Endometrium (tissue), 2 donors: ENCODE results near the gene PCBP3.
A peak's percentile ranks its signal among the peaks of the same experiment; 100 is the strongest.
"Not testable (repeated sequence)": the region's sequence is repeated elsewhere in the genome, so short reads cannot be mapped to it uniquely, and the experiment has no call there.

Experiments
- FAIRE-seq: peaks from 2 replicates; lab custom pipeline; 2012; peaks lifted over from hg19 to GRCh38; lab: Jason Lieb, UNC
- donor health status: control.
- donor health status: control.

PCBP3 gene

GRCh38 chr21:45635271-45636151 lies 8.0 kb upstream of the PCBP3 start:
- no peak for FAIRE-seq

- FAIRE-seq: no peak
Measured at GRCh38 chr21:45636459-45636858, 7.1 kb upstream of the PCBP3 start.

- no peak for FAIRE-seq
Measured at GRCh38 chr21:45636951-45637646, 6.4 kb upstream of the PCBP3 start.

GRCh38 chr21:45637883-45638282 lies 5.6 kb upstream of the PCBP3 start:
- FAIRE-seq: no peak

GRCh38 chr21:45638707-45639106 lies 4.8 kb upstream of the PCBP3 start:
- FAIRE-seq: no peak

GRCh38 chr21:45639206-45640000 lies 4.1 kb upstream of the PCBP3 start:
- FAIRE-seq: no peak

- no peak for FAIRE-seq
Measured at GRCh38 chr21:45640001-45640887, 3.3 kb upstream of the PCBP3 start.

GRCh38 chr21:45640888-45641479 lies 2.5 kb upstream of the PCBP3 start:
- peak; percentile 51 for FAIRE-seq

- FAIRE-seq: no peak
Measured at GRCh38 chr21:45641480-45642035, 2.0 kb upstream of the PCBP3 start.

- no peak for FAIRE-seq
Measured at GRCh38 chr21:45642122-45642813, 1.3 kb upstream of the PCBP3 start.

GRCh38 chr21:45644041-45644906 lies 749 bp downstream of the PCBP3 start:
- FAIRE-seq: no peak

GRCh38 chr21:45651921-45652320 lies 8.4 kb downstream of the PCBP3 start:
- no peak for FAIRE-seq

- no peak for FAIRE-seq
Measured at GRCh38 chr21:45655124-45655523, 11.6 kb downstream of the PCBP3 start.

GRCh38 chr21:45656114-45656513 lies 12.6 kb downstream of the PCBP3 start:
- not testable (repeated sequence) for FAIRE-seq

GRCh38 chr21:45661913-45662622 lies 18.5 kb downstream of the PCBP3 start:
- not testable (repeated sequence) for FAIRE-seq

- not testable (repeated sequence) for FAIRE-seq
Measured at GRCh38 chr21:45662623-45663245, 19.2 kb downstream of the PCBP3 start.

GRCh38 chr21:45669382-45669781 lies 25.9 kb downstream of the PCBP3 start:
- FAIRE-seq: no peak

- FAIRE-seq: no peak
Measured at GRCh38 chr21:45670731-45671130, 27.2 kb downstream of the PCBP3 start.
